GM10266 (cell line): ENCODE measurements around the gene IL13RA1.

Experiments
- DNase-seq: peaks from one replicate; pipeline ENCODE4 v3.0.0; 2012; ENCODE audit errors: extremely low spot score
- TF ChIP-seq, protein P1 (sequence below): IDR thresholded peaks from 2 replicates; pipeline ENCODE4 v1.5.1; 2012; ENCODE audit warnings: mild to moderate bottlenecking, low read depth; ENCODE audit not compliant: control insufficient read depth, insufficient read depth; ENCODE audit errors: missing control alignments

The IL13RA1 gene

GRCh38 chrX:118825227-118825626 is 97.8 kb downstream of the IL13RA1 start:
- TF ChIP-seq, protein P1, sequence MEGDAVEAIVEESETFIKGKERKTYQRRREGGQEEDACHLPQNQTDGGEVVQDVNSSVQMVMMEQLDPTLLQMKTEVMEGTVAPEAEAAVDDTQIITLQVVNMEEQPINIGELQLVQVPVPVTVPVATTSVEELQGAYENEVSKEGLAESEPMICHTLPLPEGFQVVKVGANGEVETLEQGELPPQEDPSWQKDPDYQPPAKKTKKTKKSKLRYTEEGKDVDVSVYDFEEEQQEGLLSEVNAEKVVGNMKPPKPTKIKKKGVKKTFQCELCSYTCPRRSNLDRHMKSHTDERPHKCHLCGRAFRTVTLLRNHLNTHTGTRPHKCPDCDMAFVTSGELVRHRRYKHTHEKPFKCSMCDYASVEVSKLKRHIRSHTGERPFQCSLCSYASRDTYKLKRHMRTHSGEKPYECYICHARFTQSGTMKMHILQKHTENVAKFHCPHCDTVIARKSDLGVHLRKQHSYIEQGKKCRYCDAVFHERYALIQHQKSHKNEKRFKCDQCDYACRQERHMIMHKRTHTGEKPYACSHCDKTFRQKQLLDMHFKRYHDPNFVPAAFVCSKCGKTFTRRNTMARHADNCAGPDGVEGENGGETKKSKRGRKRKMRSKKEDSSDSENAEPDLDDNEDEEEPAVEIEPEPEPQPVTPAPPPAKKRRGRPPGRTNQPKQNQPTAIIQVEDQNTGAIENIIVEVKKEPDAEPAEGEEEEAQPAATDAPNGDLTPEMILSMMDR: no peak
- DNase-seq: no peak

GRCh38 chrX:118839334-118839958 is 112.0 kb downstream of the IL13RA1 start:
- peak; percentile 72 for DNase-seq
- TF ChIP-seq, protein P1: peak; percentile 70
